NCI-H128 (cell line): ENCODE results near the gene LHPP.

Experiments
- DNase-seq: peaks from one replicate; lab custom pipeline; 2025; ENCODE audit not compliant: unreplicated experiment; lab: John Stamatoyannopoulos, UW

Gene LHPP

GRCh38 chr10:124592101-124592500, 130.5 kb downstream of the LHPP start:
- no peak for DNase-seq

- no peak for DNase-seq
Measured at GRCh38 chr10:124592736-124593430, 131.3 kb downstream of the LHPP start.

- DNase-seq = no peak
Measured at GRCh38 chr10:124593431-124593985, 131.9 kb downstream of the LHPP start.

- DNase-seq = no peak
Measured at GRCh38 chr10:124594240-124594639, 132.6 kb downstream of the LHPP start.

- DNase-seq = no peak
Measured at GRCh38 chr10:124595143-124595883, 133.7 kb downstream of the LHPP start.

- DNase-seq = no peak
Measured at GRCh38 chr10:124596116-124596785, 134.6 kb downstream of the LHPP start.

- no peak for DNase-seq
Measured at GRCh38 chr10:124596962-124597845, 135.6 kb downstream of the LHPP start.

- no peak for DNase-seq
Measured at GRCh38 chr10:124597846-124598165, 136.2 kb downstream of the LHPP start.

- DNase-seq = no peak
Measured at GRCh38 chr10:124598196-124598595, 136.6 kb downstream of the LHPP start.

- DNase-seq = no peak
Measured at GRCh38 chr10:124598773-124599587, 137.4 kb downstream of the LHPP start.

- DNase-seq = no peak
Measured at GRCh38 chr10:124599588-124600050, 138.0 kb downstream of the LHPP start.

- no peak for DNase-seq
Measured at GRCh38 chr10:124600051-124600880, 138.6 kb downstream of the LHPP start.

GRCh38 chr10:124601016-124601415, 139.4 kb downstream of the LHPP start:
- DNase-seq = no peak

- no peak for DNase-seq
Measured at GRCh38 chr10:124601431-124602120, 140.0 kb downstream of the LHPP start.

- DNase-seq = no peak
Measured at GRCh38 chr10:124602121-124602561, 140.5 kb downstream of the LHPP start.

- DNase-seq = no peak
Measured at GRCh38 chr10:124602646-124603365, 141.2 kb downstream of the LHPP start.

- no peak for DNase-seq
Measured at GRCh38 chr10:124603376-124604213, 142.0 kb downstream of the LHPP start.
